MM.1S (cell line): ENCODE results near the gene PLEK2.

Experiments
- CTCF ChIP-seq: fragments of 300-600 bp; sonication (generic); IDR thresholded peaks from 2 replicates; pipeline ENCODE4 v1.5.1; 2016; ENCODE audit warnings: antibody characterized with exemption, low read length, mixed read lengths
- EZH2 ChIP-seq: fragments of 300-600 bp; sonication (generic); optimal IDR thresholded peaks from 2 replicates; pipeline ENCODE3; 2017; ENCODE audit warnings: low read depth, mild to moderate bottlenecking, antibody characterized with exemption, low read length, mixed read lengths

- TF ChIP-seq CTCF (no peak), EZH2 (no peak)
Measured at GRCh38 chr14:67389275-67389674, 22.7 kb downstream of the PLEK2 start.
